Daoy (cell line): ENCODE results near the gene MYO5B. TPM values are rescaled to one million over a fixed set of nuclear protein-coding genes. Genes with fewer than 3 reads are reported as not detected.
A peak's percentile ranks its signal among the peaks of the same experiment; 100 is the strongest.
"Not testable (repeated sequence)": the region's sequence is repeated elsewhere in the genome, so short reads cannot be mapped to it uniquely, and the experiment has no call there.

Experiments used
- DNase-seq: peaks from one replicate; pipeline ENCODE4 v3.0.0-alpha.2; 2015; ENCODE audit warnings: low read depth
- total RNA-seq: library from RNA; depleted of rRNA; stranded (reverse); fragments of >200 nt; shearing (Covaris generic); gene quantifications from 2 replicates; pipeline ENCODE4 v1.2.3, GENCODE V29; 2014

Gene MYO5B
- total RNA-seq, 1 experiment from 2014 or later = 3.1 TPM

GRCh38 chr18:50099725-50100407, 95.1 kb downstream of the MYO5B start:
- DNase-seq = peak; percentile 55

- peak; percentile 49 for DNase-seq
Observed at GRCh38 chr18:50097702-50098101, 97.2 kb downstream of the MYO5B start.

GRCh38 chr18:50096766-50097435, 98.0 kb downstream of the MYO5B start:
- DNase-seq = no peak

GRCh38 chr18:50094786-50095185, 100.2 kb downstream of the MYO5B start:
- DNase-seq = not testable (repeated sequence)

GRCh38 chr18:50094221-50094773, 100.7 kb downstream of the MYO5B start:
- DNase-seq = no peak

GRCh38 chr18:50093366-50094064, 101.4 kb downstream of the MYO5B start:
- DNase-seq = no peak

GRCh38 chr18:50092245-50092805, 102.6 kb downstream of the MYO5B start:
- DNase-seq = no peak

- no peak for DNase-seq
Observed at GRCh38 chr18:50091509-50092244, 103.3 kb downstream of the MYO5B start.

- DNase-seq = no peak
Observed at GRCh38 chr18:50090370-50091312, 104.3 kb downstream of the MYO5B start.

GRCh38 chr18:50089702-50090101, 105.2 kb downstream of the MYO5B start:
- DNase-seq = no peak

GRCh38 chr18:50083708-50084107, 111.2 kb downstream of the MYO5B start:
- DNase-seq = no peak

- DNase-seq = peak; percentile 16
Observed at GRCh38 chr18:50080932-50081560, 113.9 kb downstream of the MYO5B start.

GRCh38 chr18:50080316-50080715, 114.6 kb downstream of the MYO5B start:
- DNase-seq = no peak

- no peak for DNase-seq
Observed at GRCh38 chr18:50079571-50080295, 115.2 kb downstream of the MYO5B start.

GRCh38 chr18:50076277-50076676, 118.7 kb downstream of the MYO5B start:
- DNase-seq = no peak

- no peak for DNase-seq
Observed at GRCh38 chr18:50075772-50076171, 119.2 kb downstream of the MYO5B start.

GRCh38 chr18:50074404-50074803, 120.5 kb downstream of the MYO5B start:
- DNase-seq = no peak

GRCh38 chr18:50073319-50073718, 121.6 kb downstream of the MYO5B start:
- no peak for DNase-seq

- DNase-seq = no peak
Observed at GRCh38 chr18:50072146-50072545, 122.8 kb downstream of the MYO5B start.
